Measurements from ENCODE around the gene CCDC81.
"Not testable (repeated sequence)": the region's sequence is repeated elsewhere in the genome, so short reads cannot be mapped to it uniquely, and the experiment has no call there.

The CCDC81 gene

DNA sequence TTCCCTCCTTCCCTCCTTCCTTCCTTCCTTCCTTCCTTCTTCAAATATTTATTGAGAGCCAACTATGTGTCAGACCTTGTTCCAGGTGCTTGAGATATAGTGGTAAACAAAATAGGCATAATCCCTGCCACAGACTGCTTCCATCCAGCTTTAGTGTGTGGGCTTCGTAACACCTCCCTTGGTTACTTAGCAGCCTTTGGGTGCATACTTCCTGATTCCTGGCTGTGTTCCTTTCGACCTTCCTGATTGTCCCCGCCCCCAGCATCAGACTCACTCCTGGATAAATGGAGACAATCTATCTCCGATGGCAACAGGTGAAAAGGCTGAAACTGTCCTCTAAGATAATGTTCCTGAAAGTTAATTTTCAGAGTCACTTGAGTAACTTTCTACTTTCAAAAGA, 13.5 kb downstream of the CCDC81 start:
- DNase-seq = no peak

GRCh38 chr11:86390487-86390886, 15.8 kb downstream of the CCDC81 start:
- no peak for DNase-seq

- DNase-seq = no peak
Observed at GRCh38 chr11:86395061-86395551, 20.4 kb downstream of the CCDC81 start.

DNA sequence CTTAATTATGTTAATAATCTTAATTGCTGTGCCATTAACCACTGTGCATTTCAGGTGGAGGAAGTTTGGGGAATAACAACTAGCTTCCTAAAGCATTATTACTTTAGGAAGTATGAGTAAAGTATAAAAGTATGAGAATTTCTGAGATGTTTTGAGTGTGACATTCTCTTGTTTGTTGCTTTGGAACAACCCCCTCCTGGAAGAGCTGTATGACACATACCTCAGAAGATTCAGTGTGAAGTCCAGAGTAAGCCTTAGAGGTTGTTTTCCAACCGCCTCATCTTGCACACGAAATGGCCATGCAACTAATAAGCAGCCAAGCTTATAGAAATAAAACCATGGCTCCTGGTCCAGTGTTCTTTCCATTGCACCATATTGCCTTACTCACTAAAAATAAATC, 21.7 kb downstream of the CCDC81 start:
- DNase-seq = no peak

DNA sequence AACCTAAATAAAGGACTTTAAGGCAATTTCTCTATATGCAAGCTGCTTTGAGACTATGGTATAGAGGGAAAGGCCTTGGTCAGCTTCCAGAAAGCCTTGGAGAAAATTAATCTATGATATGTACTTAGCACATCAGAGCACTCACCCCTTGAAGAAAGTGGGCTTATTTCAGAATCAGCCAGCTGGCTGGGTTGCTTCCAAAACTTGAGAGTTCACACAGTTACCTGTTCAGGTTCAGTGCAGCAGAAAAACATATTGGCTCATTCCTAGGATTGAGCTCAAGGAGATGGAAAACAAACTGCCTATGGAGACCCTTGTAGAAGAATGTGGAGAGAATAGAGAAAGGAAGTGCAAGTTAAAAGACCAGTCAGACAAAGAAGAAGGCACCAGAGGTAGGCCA, 22.7 kb downstream of the CCDC81 start:
- no peak for DNase-seq

- no peak for DNase-seq
Observed at GRCh38 chr11:86398106-86398505, 23.4 kb downstream of the CCDC81 start.

DNA sequence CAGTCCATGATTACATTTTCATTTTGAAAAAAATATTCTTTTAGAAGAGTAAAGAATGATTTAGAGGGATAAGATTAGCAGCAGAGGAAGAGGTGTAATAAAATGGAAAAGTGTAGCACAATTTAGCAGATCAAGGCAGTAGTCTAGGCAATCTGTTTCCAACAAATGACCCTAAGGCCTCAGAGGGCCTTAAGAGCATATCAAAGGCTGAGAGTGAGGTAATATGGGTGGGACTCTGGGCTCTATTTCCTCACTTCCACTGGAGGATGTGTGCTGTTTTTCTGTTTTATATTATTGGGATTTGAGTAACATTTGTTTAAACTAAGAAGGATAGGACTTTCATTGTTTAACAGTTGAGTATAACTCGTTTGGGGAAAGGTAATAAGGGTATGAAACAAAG, 28.8 kb downstream of the CCDC81 start:
- DNase-seq = no peak

GRCh38 chr11:86408845-86409244, 34.2 kb downstream of the CCDC81 start:
- no peak for DNase-seq

DNA sequence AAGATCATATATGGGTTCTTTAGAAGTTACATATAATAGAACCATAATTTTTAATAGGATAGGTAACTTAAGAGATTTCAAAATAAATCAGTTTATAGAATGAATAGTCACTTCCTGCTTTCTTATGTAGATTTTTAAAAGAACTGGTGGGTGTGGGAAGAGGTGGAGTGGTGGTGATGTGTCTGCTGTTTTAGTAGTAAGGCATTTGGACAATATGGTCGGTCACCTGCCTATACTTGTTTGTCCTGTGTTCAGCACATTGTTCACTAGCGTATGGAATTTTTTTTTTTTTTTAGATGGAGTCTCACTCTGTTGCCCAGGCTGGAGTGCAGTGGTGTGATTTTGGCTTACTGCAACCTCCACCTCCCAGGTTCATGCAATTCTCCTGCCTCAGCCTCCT, 39.3 kb downstream of the CCDC81 start:
- no peak for DNase-seq

DNA sequence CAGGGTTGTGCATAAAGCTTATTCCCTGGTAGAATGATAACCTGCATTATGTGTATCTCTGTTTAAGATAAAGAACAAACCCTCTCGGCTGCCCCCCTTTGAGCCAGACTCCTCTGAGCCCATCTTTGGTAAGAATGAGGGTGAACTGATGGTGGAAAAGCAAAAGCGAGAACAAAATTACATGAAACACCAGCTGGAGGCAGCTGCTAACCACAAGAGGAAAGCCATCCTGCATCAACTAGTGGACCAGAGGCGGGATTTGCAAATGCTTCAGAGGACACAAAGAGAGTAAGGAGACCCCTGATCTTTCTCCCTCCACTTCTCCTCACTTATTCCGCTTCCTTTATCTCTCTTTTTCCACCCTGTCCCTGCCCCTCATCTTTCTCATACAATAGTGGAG, 40.3 kb downstream of the CCDC81 start:
- DNase-seq = no peak

DNA sequence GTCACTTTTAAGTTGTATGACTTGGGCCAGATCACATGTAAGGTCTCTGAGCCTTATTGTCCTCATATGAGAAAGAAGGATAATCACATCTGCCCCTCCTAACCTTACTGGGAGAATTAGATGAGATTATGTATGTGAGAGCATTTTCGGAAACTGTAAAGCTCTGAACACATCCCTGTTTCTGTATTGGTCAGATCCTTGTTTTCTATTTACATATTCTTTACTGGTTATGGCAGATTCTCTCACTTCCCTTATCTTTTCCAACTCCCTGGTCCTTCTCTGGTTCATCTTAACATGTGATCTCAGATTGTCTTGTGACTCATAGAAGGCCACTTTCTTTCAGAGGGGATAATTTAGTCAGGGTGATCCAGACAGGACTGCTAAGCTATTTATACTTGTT, 41.8 kb downstream of the CCDC81 start:
- DNase-seq = no peak

GRCh38 chr11:86416951-86417350, 42.3 kb downstream of the CCDC81 start:
- DNase-seq = not testable (repeated sequence)

DNA sequence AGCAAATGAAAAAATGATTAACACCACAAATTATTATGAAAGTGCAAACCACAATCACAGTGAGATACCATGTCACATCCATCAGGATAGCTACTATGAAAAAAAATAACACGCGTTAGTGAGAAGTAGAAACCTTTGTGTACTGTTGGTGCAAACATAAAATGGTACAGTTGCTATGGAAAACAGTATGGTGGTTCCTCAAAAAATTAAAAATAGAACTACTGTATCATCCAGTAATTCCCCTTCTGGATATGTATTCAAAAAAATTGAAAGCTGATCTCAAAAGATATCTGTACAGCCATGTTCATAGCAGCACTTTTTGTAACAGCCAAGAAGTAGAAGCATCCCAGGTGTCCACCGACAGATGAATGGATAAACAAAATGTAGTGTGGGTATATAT, 43.4 kb downstream of the CCDC81 start:
- DNase-seq = no peak

GRCh38 chr11:86418513-86418912, 43.8 kb downstream of the CCDC81 start:
- no peak for DNase-seq

DNA sequence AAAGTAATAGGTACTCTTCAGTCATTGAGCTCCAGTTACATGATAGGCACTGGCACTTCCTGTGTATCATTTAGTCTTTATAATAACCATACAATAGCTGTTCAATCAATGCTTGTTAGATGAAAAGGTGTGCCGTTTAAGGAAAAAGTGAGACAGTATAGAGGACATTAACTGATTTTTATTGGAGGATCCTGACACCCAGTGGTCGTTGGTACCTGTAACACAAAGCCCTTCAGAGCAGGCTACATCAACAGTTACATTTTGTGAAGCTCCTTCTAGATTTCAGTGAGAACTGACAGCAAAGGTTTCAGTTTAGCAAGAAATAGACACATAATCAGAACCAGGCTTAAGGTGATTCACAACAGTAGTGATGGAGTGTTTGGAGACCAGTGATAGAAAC, 44.2 kb downstream of the CCDC81 start:
- no peak for DNase-seq

GRCh38 chr11:86421946-86422345, 47.3 kb downstream of the CCDC81 start:
- no peak for DNase-seq

GRCh38 chr11:86422371-86422770, 47.7 kb downstream of the CCDC81 start:
- DNase-seq = no peak

GRCh38 chr11:86423488-86423887, 48.8 kb downstream of the CCDC81 start:
- not testable (repeated sequence) for DNase-seq

DNA sequence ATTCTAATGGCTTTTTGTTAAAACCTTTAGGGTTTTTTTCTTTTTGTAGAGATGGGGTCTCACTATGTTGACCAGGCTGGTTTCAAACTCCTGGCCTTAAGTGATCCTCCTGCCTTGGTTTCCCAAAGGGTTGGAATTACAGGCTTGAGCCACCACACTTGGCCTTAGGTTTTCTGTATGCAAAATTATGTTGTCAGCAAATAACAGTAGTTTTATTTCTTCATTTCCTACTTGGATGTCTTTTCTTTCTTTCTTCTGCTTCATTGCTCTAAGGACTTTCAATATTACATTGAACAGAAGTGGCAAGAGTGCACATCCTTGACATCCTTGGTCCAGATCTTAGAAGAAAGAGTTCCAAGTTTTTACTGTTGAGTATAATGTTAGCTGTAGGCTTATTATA, 52.8 kb downstream of the CCDC81 start:
- no peak for DNase-seq

DNA sequence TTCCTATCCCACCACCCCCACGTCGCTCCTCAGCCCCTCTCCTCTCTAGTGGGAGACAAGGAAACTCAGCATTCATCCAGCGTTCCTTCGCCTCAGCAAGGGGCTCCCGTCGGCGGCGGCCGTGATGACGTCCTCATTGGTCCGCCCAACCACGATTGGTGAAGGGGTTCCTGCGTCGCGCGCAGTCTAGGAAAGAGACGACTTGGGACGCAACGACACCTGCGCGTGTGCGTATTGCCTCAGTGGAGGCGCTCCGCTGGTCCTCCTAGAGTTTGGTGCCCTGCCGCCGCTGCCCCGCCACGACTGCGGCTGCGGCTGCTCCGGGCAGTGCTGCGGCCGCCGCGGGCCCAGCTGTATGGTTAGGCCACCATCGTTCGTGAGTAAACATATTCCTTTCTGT, 56.6 kb downstream of the CCDC81 start:
- DNase-seq = no peak

GRCh38 chr11:86433361-86434095, 58.8 kb downstream of the CCDC81 start:
- not testable (repeated sequence) for DNase-seq

GRCh38 chr11:86435711-86436110, 61.0 kb downstream of the CCDC81 start:
- no peak for DNase-seq

DNA sequence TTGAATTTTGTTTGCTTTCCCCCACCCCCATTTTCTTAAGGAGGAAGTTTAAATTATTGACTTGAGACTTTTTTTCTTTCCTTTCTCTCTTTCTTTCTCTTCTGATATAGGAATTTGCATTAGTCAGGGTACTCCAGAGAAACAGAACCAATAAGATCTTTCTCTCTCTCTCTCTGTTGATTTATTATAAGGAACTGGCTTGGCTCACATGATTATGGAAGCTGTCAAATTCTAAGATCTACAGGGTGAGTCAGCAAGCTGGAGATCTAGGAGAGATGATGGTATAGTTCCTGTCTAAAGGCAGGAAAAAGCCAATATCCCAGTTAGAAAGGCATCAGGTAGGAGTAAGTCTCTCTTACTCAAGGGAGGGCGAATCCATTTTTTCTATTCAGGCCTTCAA, 64.0 kb downstream of the CCDC81 start:
- DNase-seq = no peak

DNA sequence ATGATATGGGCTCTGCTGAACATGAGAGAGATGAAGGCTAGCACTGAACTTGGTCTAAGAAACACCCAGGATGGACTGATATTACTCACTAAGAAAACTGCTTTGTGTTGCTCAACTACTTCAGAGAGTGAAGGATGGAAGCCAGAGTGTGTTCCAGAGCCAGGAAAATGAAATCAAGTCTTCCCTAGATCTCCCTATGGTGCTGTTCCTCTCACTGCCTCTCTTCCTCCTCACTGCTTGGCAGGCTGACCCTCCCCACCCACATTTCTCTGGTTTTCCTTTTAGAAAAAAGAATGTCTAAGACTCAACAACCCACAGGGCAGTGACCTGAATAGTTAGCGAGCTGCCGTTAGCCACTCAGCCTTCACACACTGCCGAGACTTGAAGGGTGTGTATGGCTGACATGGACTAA, 65.6 kb downstream of the CCDC81 start:
- no peak for DNase-seq

GRCh38 chr11:86440843-86441242, 66.2 kb downstream of the CCDC81 start:
- DNase-seq = no peak

All from GF-D8 (cell line).